GM21528 (cell line): ENCODE measurements around the gene FAM83F.
"Not testable (repeated sequence)": the region's sequence is repeated elsewhere in the genome, so short reads cannot be mapped to it uniquely, and the experiment has no call there.

Experiments used
- ATAC-seq: cut with Tn5 transposase; IDR thresholded peaks from one replicate; pipeline ENCODE4 v1.9.1; 2021; ENCODE audit warnings: mild to moderate bottlenecking, moderate library complexity; ENCODE audit not compliant: unreplicated experiment, low FRiP score

Gene FAM83F

DNA sequence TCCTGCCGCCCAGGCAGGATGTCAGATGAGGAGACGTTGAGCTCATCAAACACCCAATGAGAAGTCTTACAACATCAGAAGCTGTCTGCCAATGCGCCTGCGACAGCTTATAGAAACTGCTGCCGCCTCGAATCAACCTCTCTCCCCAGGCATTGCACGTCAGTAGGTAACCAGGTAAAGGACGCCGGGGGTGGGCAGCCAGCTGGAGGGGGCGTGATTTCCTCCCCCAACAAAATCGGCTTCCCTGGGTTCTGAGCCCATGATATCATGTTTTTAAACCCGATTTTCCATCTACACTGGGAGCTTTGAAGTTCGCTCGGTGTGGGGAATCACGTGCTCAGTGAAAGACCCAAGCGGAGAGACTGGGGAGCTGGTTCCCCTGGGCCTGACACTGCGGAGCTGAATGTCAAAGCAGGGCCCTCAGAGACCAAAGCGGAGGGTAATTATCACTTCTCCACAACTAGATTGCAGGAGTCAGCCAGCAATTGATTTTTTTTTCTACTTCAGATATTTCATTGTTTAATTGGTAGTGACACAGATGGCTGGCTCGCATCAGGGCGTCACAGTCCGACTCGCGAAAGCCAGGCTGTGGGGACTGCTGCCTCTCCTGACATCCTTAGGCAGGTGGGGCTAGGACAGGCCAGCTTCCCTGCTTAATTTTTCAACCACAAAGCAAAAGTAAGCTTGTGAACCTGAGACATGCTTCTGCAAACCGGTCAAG lies 15.4 kb downstream of the FAM83F start:
- ATAC-seq: no peak

DNA sequence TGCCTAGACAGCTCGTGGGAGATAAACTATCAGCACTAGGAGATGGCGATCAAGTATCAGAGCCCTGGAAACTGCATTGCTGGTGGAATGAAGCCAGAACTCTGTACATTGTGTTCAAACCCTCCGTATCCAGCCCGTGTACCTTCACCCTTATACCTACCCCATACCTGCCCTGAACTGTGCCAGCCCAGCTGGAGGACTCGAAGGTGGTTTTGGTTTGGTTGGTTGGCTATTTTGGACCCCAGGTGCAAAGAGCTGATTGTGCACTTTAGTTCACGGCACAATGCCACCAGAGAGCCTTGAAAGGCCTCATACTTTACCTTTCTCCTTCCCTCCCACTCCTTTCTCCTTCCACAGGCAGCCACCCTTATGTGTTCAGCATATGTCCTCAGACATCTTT lies 16.0 kb downstream of the FAM83F start:
- ATAC-seq: no peak

DNA sequence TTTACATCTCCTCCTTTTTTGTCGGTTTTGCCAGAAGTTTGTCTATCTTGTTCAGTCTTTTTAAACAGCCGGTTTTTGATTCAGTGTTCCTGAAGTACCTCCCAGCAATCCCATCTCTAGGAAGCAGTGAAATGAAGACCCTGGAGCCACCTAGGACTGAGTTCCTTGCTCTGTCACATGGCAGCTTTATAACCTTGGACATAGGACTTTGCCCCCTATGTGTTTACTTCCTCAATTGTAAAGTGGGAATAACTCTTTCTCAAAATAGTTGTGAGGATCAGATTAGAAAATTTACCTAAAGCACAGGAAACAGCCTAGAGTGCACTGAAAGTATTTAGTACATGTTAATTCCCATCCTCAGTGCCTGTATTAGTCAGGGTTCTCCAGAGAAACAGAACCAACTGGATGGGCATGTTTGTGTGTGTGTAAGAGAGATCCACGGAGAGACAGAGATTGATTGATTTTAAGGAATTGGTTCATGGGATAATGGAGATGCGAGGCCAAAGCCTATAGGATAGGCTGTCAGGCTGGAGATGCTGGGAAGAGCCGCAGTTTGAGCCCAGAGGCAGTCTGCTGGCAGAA lies 20.0 kb downstream of the FAM83F start:
- ATAC-seq: no peak

DNA sequence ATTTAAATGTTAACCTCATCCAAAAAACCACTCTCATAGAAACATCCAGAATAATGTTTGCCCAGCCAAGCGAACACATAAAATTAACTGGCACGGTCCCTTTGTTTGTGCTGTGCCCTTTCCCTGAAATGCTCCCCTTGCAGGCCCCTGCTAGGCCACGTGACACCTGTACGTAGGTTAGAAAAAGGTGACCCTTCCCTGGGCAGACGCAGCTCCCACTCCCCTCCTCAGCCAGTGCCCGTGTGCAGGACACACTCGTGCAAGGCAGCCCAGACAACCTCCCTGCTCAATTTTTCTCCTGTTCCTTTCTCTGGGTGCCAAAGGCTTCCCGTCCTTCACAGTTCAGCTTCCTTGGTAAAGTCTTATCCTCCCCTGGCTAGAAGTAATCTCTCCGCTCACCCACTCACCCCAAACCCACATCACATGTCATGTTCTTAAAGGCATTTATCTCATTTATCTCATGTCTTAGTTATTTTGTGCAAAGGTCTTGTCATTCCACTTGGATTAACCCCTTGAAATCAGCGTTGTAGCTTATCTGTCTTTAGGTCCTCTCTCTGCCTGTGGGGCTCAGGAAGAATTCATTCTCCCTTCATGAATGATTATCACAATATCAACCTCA lies 20.7 kb downstream of the FAM83F start:
- ATAC-seq: no peak

DNA sequence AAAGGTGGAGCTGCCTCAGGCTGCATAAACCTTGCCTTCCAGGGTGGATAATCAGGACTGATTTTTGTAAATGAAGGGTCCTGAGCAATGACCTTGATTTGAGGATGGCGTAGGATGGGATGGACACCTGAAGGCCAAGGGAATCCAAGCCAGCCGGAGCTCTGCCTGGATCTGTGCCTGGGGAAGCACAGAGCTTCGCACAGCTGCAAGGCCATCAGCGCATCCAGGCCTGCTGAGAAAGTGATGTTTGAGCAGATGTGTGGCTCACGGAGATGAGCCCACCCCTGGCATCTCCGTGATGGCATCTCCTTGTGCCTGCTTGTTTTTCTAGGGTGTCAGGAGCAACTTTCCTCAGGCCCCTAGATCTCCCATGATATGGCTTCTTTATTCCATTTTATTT lies 23.3 kb downstream of the FAM83F start:
- no peak for ATAC-seq

DNA sequence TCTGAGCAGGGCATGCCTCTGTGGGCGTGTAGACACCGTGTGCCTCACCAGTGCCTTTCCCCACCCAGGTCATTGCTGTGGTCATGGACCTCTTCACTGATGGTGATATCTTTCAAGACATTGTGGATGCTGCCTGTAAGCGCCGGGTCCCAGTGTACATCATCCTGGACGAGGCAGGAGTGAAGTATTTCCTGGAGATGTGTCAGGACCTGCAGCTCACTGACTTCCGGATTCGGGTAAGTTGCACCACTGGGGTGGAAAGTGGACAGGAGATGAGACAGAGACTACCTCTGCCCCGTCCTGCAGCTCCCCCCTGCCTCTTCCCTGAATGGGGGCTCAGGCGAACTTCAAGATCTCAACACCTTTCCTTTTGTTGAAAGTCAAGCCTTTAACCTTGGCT lies 24.3 kb downstream of the FAM83F start:
- no peak for ATAC-seq

DNA sequence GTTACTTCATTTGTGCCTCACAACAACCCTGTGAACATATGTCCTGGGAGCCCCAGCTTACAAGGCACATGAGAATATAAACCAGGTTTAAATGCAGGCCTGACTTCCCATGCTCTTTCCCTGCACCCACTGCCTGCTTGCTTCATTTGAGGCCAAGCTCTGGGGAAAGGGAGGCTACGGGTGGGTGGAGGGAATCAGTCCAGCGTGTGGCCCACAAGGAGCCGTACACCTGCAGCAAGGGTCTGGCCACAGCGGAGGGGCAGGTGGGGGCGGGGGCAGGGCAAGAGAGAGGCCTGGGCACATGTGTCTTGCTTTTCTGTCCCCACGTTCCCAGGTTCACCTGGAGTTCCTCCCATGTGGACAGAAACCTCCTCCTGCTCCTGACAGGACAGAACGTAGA lies 26.2 kb downstream of the FAM83F start:
- no peak for ATAC-seq

DNA sequence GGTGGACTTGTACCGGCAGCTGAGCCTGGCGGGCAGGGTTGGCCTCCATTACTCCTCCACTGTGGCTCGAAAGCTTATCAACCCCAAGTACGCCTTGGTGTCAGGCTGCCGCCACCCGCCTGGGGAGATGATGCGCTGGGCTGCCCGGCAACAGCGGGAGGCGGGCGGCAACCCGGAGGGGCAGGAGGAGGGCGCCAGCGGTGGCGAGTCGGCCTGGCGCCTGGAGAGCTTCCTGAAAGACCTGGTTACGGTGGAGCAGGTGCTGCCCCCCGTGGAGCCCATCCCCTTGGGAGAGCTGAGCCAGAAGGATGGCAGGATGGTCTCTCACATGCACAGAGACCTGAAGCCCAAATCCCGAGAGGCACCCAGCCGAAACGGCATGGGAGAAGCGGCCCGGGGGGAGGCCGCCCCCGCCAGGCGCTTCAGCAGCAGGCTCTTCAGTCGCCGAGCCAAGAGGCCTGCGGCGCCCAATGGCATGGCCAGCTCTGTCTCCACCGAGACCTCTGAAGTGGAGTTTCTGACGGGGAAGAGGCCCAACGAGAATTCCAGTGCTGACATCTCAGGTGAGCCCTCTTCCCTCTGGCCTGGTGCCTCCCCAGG lies 26.7 kb downstream of the FAM83F start:
- no peak for ATAC-seq

DNA sequence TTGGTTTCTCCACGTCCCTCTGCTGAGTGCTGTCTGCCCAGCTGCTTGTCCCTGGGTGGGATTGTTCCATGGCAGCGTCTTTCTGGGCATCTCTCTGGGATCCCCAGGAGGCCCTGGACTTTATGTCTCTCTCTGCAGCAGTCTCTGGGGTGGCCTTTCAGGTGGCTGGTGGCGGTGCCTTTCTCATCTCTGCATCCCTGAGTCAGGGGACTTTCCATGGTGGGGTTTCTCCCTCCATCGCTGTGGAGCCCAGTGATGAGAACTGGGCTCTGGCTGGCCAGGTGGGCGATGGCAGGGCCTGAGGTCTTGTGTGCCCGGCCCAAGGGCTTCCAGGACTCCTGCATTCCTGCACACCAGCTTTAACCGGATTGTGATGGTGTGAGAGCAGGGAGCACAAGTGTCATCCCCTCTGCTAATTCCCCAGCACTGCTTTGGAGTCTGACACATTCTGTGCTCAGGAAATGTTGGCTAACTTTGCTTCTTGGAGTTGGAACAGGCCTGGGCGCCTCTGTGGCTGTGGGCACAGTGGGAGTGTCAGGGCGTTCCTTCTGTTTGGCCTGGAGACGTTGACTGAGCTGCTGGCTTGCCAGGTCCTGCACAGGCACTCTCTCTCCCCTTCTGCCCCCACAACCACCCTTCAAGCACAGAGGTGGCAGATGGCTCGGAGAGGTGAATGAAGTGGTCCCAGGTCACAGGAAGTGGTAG lies 27.9 kb downstream of the FAM83F start:
- no peak for ATAC-seq

DNA sequence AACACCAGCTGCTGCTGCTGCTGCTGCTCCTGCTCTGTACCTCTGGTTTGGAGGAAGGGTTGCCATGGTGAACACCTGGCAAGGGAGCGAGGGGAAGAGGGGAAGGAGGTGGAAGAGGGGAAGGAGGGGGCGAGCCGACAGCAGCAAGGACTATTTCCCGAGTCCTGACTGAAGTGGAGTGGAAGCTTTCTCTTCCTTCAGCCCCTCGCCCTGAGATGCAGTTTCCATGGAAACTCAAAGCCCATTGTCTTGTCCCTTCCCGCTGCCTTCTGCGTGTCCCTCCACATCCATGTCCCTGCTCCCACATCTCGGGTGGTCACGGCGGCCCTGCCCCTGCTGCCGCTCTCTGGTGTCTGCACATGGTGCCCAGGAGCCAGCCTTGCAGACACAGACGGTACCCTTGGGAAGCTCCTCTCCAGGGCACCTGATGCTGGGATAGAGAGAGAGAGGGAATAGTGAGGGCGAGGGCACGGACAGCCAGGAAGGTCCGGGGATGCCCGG lies 28.6 kb downstream of the FAM83F start:
- no peak for ATAC-seq

DNA sequence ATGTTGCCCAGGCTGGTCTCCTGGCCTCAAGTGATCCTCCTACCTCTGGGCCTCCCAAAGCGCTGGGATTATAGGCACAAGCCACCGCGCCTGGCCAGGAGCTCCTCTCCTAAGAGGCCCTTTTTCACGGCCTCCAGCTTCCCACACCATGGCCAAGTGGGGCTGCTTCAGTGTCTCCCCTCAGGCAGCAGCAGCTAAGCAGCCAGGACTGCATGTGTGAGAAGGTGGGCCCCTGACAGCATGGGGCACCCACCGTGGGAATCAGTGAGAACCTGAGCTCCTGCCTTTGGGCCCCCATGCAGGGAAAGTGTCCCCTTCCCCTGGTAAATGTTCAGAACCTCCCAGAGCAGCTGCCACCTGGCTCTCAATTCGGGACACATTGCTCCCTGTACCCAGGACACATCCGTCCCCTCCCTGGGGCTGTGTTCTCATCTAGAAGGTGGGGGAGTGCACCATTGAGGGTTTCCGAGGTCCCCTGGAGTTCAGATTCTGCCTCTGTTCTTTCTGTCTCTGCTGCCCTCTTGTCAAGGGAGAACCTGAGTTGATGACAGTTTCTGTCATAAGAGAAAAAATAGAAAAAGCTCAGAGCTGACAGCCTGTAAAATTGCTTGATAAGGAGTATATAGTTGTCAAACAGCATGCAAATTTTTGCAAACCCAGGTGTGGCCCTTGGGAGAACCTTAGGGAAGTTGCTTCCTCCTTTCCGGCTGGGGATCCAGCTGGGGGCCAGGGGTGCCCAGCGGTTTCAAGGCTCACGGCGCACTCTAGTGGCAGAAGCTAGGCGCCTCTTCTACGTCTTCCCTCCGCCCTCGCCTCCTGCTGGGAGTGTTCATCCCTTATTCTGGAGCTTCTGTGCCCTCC lies 29.7 kb downstream of the FAM83F start:
- no peak for ATAC-seq

DNA sequence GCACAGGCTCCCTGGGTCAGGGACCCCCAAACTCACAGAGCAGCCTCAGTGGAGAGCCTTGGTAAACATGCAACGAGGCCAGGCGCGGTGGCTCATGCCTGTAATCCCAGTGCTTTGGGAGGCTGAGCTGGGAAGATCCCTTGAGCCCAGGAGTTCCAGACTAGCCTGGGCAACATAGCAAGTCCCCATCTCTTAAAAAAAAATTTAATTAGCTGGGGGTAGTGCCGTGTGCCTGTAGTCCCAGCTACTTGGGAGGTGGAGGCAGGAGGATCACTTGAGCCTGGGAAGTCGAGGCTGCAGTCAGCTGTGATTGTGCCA lies 30.3 kb downstream of the FAM83F start:
- not testable (repeated sequence) for ATAC-seq

DNA sequence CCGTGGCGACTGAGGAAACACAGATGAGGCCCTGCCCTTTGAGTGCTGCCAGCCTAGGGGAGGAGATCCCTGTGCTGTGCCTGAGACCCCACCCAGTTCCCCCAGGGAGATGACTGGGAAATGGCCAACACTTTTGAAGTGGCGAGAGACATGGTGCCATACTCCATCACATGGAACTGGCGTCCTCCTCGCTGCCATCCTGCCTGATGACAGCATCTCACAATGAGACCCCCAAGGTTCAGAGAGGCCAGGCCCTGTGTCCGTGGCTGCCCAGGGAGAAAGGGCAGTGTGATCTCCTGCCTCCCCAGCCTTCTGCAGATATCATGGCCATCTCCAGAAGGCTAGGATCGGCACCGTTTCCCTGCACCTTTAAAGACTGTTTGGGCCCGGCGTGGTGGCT lies 31.1 kb downstream of the FAM83F start:
- ATAC-seq: no peak

DNA sequence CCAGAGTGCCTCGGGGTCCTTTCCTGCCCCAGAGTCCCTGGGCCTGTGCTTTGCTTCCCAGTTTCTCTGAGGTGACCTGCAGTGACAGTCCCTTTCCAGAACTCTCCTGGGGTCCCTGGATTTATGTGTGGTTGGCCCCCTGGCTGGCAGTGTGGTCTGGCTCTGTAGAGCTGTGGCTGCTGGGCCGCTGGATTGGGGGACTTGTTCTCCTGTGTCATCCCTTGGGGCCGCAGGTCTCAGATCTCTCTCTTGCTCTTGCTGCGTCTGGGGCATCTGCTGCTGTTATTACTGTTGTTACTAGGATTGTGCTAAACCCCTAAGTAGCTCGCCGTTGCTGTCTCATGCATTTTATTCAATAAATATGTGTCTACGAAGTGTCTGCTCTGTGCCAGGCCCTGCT lies 31.9 kb downstream of the FAM83F start:
- no peak for ATAC-seq

DNA sequence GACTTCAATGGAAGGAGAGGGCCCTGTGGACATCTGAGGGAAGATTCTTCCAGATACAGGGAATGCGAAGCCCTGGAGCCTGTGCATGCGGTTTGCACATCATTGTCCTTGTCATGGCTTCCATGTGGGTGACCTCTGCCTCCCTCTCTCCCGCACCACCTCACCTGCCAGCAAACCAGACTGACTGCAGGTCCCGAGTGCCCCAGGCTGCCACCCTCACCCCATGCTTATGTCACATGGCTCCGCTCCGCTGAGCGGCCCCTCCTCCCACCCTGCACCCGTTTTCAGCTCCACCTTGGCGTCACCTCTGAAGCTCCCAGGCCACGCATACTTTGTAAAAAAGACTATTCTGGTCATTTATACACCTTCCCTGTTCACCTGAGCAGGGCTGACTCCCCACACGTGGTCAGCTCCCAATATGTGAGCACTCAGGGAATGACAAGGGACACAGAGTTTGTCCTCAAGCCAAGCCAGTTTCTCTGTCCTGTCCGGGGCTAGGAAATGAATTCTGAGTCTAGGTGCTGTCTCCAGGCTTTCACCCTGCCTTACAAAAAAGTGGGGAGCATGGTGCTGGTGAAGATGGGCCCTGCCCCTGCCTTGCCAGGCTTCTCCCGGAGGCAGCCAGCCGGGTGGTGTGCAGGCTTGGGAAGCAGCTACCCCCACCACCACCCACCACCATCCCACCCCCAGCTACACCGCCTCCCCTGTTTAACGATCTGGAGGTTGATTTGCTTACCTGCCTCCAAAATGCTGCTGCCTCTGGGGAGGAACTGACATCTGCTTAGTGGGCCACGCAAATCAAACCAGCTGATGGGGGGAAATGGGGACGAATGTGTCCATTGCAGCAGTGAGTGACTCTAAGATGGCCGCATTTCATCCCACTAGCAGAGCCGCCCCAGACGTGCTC lies 32.7 kb downstream of the FAM83F start:
- no peak for ATAC-seq

DNA sequence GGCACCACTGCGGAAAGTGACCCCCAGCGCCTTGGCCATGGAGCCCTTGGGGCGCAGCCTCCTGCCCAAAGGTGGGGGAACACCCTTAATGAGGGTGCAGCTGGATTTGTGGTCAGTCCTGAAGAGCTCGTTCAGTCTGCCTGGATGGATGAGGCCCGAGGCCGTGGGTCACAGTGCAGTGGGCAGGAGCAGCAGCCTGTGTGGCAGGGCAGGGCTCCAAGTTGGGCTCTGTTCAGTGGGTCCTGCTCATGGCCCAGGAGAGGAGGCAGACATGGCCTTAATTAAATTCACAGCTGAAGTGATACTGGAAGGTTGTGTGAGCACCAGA lies 33.3 kb downstream of the FAM83F start:
- no peak for ATAC-seq

DNA sequence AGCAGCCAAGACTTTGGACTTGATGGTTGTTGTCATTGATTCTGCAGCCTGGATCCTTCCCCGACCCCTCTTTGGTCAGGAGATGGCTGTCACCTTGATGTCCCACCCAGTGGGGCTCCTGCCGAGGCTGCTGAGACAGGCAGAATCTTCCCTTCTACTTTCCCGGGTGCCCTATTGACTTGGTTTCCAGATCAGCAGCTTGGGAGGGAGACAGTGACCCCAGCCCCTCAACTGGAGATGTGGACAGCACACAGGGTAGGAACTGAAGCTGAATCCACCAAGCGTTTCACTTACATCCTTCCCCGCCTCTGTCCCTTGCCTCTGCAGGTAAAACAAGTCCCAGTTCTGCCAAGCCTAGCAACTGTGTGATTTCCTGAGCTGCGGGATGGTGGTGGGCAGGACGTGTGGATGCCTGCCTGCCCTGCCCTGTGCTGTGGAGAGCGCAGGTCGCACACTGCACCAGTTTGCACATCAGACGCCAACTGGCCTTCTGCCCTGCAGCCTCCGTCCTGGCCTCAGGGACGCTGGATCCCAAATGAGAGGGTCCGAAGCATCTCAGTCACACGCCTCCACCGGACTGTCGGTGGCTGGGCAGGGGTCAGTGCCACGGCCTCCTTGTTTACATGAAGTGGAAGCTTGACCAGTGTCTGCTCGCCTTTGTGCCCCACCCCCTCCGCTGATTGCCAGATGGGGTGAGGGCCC lies 34.6 kb downstream of the FAM83F start:
- no peak for ATAC-seq

DNA sequence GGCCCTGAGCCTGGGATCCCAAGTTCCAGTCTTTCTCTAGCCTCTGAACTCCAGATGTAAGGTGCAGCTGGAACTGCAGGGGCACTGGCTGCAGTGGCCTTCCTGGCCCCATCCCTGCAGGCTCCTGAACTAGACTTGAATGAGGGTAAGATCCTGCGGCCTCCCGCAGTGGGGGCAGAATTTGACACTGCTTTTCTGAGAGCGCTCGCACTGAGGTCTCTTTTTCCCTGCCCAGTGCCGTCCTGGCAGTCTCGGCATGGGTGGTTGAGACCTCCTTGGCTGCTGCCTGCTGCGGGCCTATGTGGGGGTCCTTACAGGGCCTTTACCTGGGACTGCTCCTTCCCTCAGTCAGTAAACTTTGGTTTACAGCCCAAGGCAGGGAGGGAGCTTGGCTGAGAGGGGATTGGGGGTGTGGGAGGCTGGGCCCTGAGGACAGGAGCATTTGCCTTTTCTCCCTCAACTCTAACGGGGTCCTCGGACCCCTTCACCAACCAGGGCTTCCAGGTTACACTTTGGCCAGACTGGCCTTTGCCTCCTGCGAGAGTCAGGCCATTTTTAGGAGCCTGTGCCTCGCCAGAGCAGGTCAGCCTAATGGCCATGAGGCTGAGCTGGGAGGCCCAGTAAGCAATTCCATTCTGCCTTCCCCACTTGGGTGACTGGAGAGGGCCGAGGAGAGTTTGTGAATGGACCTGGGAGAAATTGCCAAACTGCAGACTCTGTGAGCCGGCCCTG lies 35.4 kb downstream of the FAM83F start:
- ATAC-seq: no peak
